AG09309 (cell line): ENCODE data around the gene PTPRN2.

ENCODE experiments used
- DNase-seq: peaks from one replicate; pipeline ENCODE4 v3.0.0-alpha.2; 2010; ENCODE audit warnings: low read depth
- H3K4me3 ChIP-seq: 2 replicates; pipeline ENCODE4 v1.5.1; 2011; ENCODE audit warnings: mild to moderate bottlenecking, low read depth, low read length, moderate library complexity; ENCODE audit not compliant: control insufficient read depth
- CTCF ChIP-seq: IDR thresholded peaks from 2 replicates; pipeline ENCODE4 v1.5.1; 2011; ENCODE audit warnings: mild to moderate bottlenecking, low read depth, low read length, inconsistent platforms; ENCODE audit not compliant: insufficient read depth, control insufficient read depth; ENCODE audit errors: missing control alignments

The PTPRN2 gene

GRCh38 chr7:157719705-157720655 lies 867.6 kb downstream of the PTPRN2 start:
- H3K4me3 ChIP-seq = no peak overlapping the region
- TF ChIP-seq CTCF = no peak
- DNase-seq = no peak

DNA sequence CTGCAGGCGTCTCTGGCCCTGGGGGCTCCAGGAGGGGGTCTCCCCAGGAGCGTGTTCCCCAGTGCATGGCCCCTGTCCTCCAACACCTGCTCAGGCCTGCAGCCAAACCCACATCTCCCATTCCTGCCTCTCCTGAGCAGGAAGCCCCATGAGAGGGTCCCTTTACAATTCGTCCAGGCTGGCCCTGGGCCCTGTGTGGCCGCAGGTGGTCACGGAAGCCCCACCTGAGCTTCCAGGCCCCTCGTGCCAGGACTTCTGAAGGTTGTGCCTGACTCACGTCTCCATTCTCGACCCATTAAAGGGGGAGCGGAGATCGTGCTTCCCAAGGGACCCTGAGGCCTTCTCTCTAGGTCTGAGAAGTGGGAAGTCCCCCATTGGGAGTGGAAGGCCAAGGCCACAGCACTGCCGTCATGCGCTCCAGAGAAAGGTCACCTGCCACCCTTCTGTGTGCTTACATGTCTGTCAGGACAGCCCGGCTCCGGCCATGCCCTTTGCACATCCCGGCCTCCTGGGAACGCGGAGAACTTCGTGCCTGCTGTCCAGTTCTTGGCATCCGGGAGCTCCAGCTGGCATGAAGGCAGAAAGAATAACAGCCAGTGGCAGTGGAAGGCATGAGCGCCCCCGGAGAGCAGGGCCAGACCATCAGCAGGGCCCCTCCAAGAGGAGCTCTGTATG lies 868.5 kb downstream of the PTPRN2 start:
- H3K4me3 ChIP-seq = no peak overlapping the region
- TF ChIP-seq CTCF = no peak
- DNase-seq = no peak

GRCh38 chr7:157718303-157719007 lies 869.2 kb downstream of the PTPRN2 start:
- no peak overlapping the region for H3K4me3 ChIP-seq
- TF ChIP-seq CTCF = no peak
- DNase-seq = no peak

DNA sequence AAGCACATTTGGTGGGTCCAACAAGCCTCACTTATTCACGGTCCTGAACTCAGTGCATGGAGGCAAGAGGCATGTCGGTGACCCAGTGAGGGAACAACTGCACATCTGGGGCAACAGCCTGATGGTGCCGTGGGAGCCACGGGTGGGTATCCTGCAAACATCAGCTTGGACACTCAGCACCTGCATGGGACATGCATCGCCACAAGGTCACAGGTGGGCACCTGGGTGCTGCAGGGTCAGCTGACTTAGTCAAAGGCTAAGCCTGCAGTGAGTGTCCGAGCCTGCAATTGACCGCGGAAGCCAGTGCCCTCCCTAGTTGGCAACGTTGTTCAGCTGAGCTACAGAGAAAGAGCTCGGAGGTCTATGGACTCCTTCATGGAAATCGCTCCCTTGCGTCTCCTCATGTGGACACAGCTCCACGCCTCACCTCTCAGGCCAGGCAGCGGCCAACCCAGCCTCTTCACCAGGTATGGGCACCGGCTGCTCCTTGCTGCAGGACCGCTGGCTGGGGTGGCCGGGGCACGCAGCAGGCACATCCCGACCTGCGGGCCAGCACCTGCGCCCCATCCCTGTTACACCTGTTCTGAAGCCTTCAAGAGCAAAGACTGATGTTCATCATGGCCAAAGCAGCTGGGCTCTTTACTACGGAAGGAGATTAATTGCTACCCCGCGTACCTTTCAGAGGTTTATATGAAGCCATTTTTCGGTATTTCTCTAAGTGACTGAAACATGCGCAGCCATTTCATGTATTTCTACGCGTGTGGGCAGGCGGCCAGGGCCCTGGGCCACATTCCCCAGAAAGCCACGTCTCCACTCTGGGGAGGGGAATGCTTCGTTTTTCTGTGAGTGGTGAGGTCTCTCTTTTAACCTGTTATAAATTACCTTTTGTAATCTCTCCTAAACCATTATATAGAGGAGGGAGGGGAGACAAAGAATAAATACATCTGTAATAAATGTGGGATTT lies 870.1 kb downstream of the PTPRN2 start:
- DNase-seq = no peak
- H3K4me3 ChIP-seq = no peak overlapping the region
- TF ChIP-seq CTCF = no peak

DNA sequence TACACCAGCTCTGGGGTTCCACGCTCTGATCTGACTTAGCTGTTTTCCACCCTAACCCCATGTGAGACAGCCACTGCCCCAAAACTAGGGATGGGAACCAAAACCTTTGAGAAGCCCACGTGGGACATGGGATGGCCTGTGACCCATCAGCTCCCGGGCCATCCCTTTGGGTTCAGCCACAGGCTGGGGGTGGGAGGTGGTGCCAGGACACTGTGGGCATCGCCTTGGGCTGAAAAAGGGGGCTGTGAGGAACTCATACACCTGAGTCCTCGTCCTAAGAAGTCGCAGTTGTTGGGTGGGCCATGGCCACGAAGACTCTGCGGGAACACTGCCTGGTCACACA lies 871.7 kb downstream of the PTPRN2 start:
- H3K4me3 ChIP-seq = no peak overlapping the region
- no peak for TF ChIP-seq CTCF
- DNase-seq = no peak
